Heart right ventricle (tissue), 16 donors: ENCODE data around the gene BNC2. TPM values are rescaled to one million over a fixed set of nuclear protein-coding genes. Genes with fewer than 3 reads are reported as not detected.

Source experiments
- ATAC-seq, 8 donors: fragments of 200-7000 bp; cut with Tn5 transposase; one replicate each; pipeline ENCODE4 v1.9.1; 2020; ENCODE audit warnings: mild to moderate bottlenecking in 8 of 8, moderate library complexity in 8 of 8, moderate number of reproducible peaks in 1 of 8
- DNase-seq, 2 donors: peaks; one replicate each; pipeline ENCODE4 v3.0.0-alpha.2; 2020
- H3K27ac ChIP-seq, 10 donors: fragments of 200-600 bp; sonication (generic) in 2 of 10; one replicate each; pipeline versions ENCODE4 v1.5.0 to v1.8.0; 2020 to 2022; ENCODE audit warnings: mild to moderate bottlenecking in 3 of 10
- H3K27me3 ChIP-seq, 7 donors: fragments of 200-600 bp; one replicate each; pipeline ENCODE4 v1.8.0; 2021 to 2022; ENCODE audit warnings: mild to moderate bottlenecking in 2 of 7
- H3K36me3 ChIP-seq, 9 donors: fragments of 200-600 bp; sonication (generic) in 1 of 9; one replicate each; pipeline versions ENCODE4 v1.5.0 to v1.8.0; 2020 to 2022; ENCODE audit warnings: mild to moderate bottlenecking in 2 of 9
- H3K4me1 ChIP-seq, 9 donors: fragments of 200-600 bp; sonication (generic) in 1 of 9; one replicate each; pipeline versions ENCODE4 v1.5.0 to v1.8.0; 2020 to 2022; ENCODE audit warnings: mild to moderate bottlenecking in 4 of 9
- H3K4me3 ChIP-seq, 10 donors: fragments of 200-600 bp; sonication (generic) in 2 of 10; one replicate each; pipeline versions ENCODE4 v1.5.0 to v1.8.0; 2020 to 2022; ENCODE audit warnings: mild to moderate bottlenecking in 7 of 10, moderate library complexity in 2 of 10
- H3K9me3 ChIP-seq, 11 donors: fragments of 200-600 bp in 10 of 11; sonication (generic) in 2 of 11; one replicate each; pipeline versions ENCODE4 v1.5.0 to v1.8.0; 2013 to 2022; ENCODE audit warnings: mild to moderate bottlenecking in 2 of 11, control low read depth in 1 of 11, moderate library complexity in 1 of 11
- CTCF ChIP-seq, 9 donors: fragments of 200-600 bp; sonication (generic) in 2 of 9; IDR thresholded peaks; one replicate each; pipeline versions ENCODE4 v1.5.0 to v1.8.0; 2021 to 2022; ENCODE audit warnings: antibody characterized with exemption in 9 of 9, mild to moderate bottlenecking in 5 of 9, moderate library complexity in 1 of 9
- WGBS, 2 donors: extraction: QIAGEN DNeasy Blood & Tissue Kit; methylation state at CpG; one replicate each; pipeline ENCODE4 v1.1.7; 2013; ENCODE audit warnings: inconsistent platforms in 1 of 2; 5-methylcytosine and 5-hydroxymethylcytosine counted together
- intact Hi-C, 10 donors: fragments of 100-400 bp; cut with DNase I; formaldehyde crosslinking; loops; one replicate each; pipeline versions ENCODE4 v1.11.1 to v1.14.2; 2022
- polyA plus RNA-seq, 2 donors: library from polyadenylated mRNA; stranded (reverse); fragments of 200-250 nt; gene quantifications; one replicate each; pipeline ENCODE4 v1.2.3, GENCODE V29; 2013
- total RNA-seq, 10 donors: library from RNA; stranded (reverse); fragmentation: NEBNext Ultra II Directional in 3 of 10; extraction: Animal tissue kit (Norgen Biotek cat#: 25700) in 3 of 10; gene quantifications; one replicate each; pipeline versions ENCODE4 v1.2.1 to v1.2.4, GENCODE V29; 2021 to 2023
- donor health status: Arrhythmogenic right ventricular cardiomyopathy.
- donor health status: ischemic (EF 13 %, LVEDD 7.1; RV severe dilation, severe dysfunction).
- donor health status: healthy with polysubstance abuse.
- donor health status: DM: no; HTN: yes; CAD: no.
- donor health status: DM: no; HTN: no; CAD: no.
- donor health status: ischemic (EF 25% LVEDD 6.9; RV normal size, moderate dysfunction).
- donor health status: ischemic (EF 25% LVEDD 5.7; RV mildly dilated, moderate dysfunction).
- donor health status: healthy.
- donor health status: DM: yes; HTN: yes; CAD: no.
- donor health status: Ischemic cardiomyopathy.
- donor health status: ischemic (EF 35%, LVEDD 5.7; RV mildly dilated, moderate dysfunction).
- donor health status: nonischemic (EF 11% LVEDD 7.7; RV severe dilation, severe dysfunction).
- donor health status: DM: yes; HTN: yes; CAD: no.
- donor health status: PGD.
- donor health status: ischemic (EF 29% LVEDD 5.4; RV normal size, mild dysfunction).
- donor health status: nonischemic (EF 23%, LVEDD 6.1; RV moderate dilation, normal function).

Gene BNC2
- total and polyA plus RNA-seq, 12 donors = 0.49 to 7.3 (median 3.2) TPM

DNA sequence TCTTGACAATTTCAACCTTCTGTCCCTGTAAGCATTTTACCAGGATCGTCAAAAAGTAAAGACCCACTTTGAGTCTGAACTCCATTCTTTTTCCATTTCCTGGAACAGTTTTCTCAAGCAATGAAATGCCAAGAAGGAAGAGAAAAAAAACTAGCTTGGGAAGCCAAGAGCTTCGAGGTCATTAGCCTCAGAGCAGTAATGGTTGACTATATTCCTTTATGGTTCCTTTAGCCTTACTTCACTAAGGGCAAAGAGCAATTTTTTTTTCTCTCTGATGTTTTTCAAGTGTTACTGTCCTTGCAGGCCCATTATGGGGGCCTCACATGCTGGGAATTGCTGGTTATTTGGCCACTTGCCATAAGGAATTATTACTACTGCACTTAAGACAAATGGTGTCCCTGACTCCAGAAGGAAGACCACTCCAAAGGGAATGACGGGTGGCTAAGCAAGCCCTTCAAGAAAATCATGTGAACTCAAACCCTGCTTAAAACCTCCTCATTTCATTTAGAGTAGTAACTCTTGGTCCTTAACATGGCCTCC lies 37.1 kb downstream of the BNC2 start:
- Histone ChIP-seq H3K27ac (no peak overlapping the region), H3K4me1 (peaks cover 0 to 19% (median 7%) of the 10 kb centered on the region in 9 donors)
- no peak for ATAC-seq

DNA sequence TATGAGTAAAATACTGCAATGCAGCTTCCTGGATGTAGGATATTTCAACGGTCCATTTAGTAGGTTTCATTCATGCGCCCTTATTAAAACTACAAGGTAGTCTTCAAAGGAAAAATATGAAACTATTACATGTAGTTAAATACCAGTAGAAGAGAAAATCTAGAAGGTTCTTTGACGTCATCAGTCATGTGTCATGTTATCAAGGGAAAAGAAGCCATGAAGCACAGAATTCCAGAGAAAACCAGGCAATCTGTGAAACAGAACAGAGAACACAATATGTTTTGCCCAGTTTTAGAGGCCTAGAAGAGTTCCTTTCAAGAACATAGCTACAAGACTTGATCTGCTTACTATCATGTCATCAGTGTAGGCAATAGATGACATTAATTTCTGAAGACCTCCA lies 38.4 kb downstream of the BNC2 start:
- DNase-seq (no peak), ATAC-seq (no peak)
- H3K27ac ChIP-seq = no peak overlapping the region
- 81 to 86% methylated on average over 3 of the region's 3 CpGs for whole genome bisulfite sequencing, 2 donors
- no peaks in the 10 kb centered on the region for H3K36me3 ChIP-seq
- no peaks in the 10 kb centered on the region for H3K9me3 ChIP-seq
- H3K27me3 ChIP-seq = peaks cover 0 to 18% (median under 1%) of the 10 kb centered on the region in 7 donors
- no peak overlapping the region for H3K4me3 ChIP-seq
- peaks cover 0 to 23% (median 7%) of the 10 kb centered on the region in 9 donors for H3K4me1 ChIP-seq
- TF ChIP-seq CTCF (IDR thresholded peaks at IDR 0.05) = no peak
- intact Hi-C loops = no loop called here

More for the DNA sequence above, 37.1 kb downstream of the BNC2 start:
- no peaks in the 10 kb centered on the region for H3K9me3 ChIP-seq
- 56 to 71% methylated on average over 3 of the region's 3 CpGs for WGBS, 2 donors
- no peak for DNase-seq
- H3K36me3 ChIP-seq = no peaks in the 10 kb centered on the region
- no peak for TF ChIP-seq CTCF (IDR thresholded peaks at IDR 0.05)
- H3K4me3 ChIP-seq = no peak overlapping the region
- intact Hi-C loops = no loop called here
- peaks cover 0 to 17% (median 0%) of the 10 kb centered on the region in 7 donors for H3K27me3 ChIP-seq

- WGBS, 2 donors = 46 to 58% methylated on average over 4 of the region's 4 CpGs
- DNase-seq = no peak
- ATAC-seq = no peak
- TF ChIP-seq CTCF (IDR thresholded peaks at IDR 0.05) = no peak
- Histone ChIP-seq H3K9me3 (no peaks in the 10 kb centered on the region), H3K4me1 (peaks cover 0 to 23% (median 7%) of the 10 kb centered on the region in 9 donors), H3K4me3 (no peak overlapping the region), H3K27ac (peak overlapping the region in 4 of 10 donors; percentile 20 to 43 (median 32)), H3K27me3 (peaks cover 0 to 23% (median 8%) of the 10 kb centered on the region in 7 donors), H3K36me3 (no peaks in the 10 kb centered on the region)
- intact Hi-C loops = no loop called here
These were observed 39.7 kb downstream of the BNC2 start for GRCh38 chr9:16830806-16831205.

DNA sequence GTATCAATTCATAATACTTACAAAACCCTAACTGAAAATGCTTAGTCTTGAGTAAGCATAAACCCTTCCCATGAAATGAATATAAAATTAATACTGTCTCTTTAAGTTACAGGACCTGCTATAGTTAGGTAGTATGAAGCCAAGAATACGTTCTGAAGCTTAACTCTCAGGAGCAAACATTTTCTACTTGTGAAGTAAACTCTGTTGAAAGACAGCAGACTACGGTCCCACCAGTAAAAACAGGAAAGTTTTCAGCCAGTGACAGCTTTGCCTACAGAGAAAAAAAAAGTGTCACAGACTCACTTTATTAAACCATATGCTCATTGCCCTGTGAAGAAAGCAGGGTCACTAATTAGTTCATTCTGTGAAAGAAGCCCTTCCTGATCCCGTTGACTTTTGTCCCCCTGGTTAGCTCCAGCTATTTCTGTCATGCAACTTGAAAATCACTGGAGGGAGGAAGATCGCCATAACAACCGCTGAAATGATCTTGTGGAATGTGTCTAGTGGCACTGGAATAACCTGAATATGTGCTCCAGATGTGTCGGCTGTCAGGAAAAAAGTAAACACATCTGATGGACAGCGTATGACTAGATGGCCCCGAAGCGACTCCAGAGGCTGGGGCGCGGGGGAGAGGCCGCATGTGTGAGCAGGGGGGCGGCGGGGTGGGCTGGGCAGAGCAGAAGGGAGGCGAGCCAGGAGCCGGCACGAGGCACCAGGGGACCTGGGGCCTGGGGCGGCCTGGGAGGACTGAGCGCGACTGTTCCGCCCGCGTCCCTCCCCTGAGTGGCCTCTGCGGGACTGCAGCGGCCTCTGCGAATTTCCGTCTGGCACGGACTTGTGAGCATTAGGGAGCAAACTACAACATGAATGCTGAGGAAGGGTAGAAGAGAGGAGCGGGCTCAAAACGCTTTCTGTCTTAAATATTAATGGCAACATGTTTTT lies 41.9 kb downstream of the BNC2 start:
- DNase-seq (peak; percentile 11 to 41), ATAC-seq (peak; percentile 53 to 80 (median 72))
- Histone ChIP-seq H3K4me1 (peaks cover 0 to 30% (median 7%) of the 10 kb centered on the region in 9 donors), H3K9me3 (no peaks in the 10 kb centered on the region), H3K4me3 (peak overlapping the region in 9 of 10 donors; percentile 4 to 46 (median 39)), H3K27me3 (peaks cover 0 to 27% (median 8%) of the 10 kb centered on the region in 7 donors), H3K36me3 (no peaks in the 10 kb centered on the region), H3K27ac (peak overlapping the region in 8 of 10 donors; percentile 33 to 76 (median 62))
- WGBS, 2 donors = 4 to 9% methylated on average over 30 of the region's 30 CpGs
- intact Hi-C loops = no loop called here
- no peak for TF ChIP-seq CTCF (IDR thresholded peaks at IDR 0.05)
